Measurements from ENCODE around the gene LLGL1. TPM values are rescaled to one million over a fixed set of nuclear protein-coding genes. Genes with fewer than 3 reads are reported as not detected.

LLGL1 gene
- total and polyA plus RNA-seq, 10 of the 15 experiments (the other 5 are each of a cell fraction or from before 2014, with no cell fraction given), result 0.02 to 9.2 (median 2.5) TPM

GRCh38 chr17:18253947-18254821, 28.7 kb downstream of the LLGL1 start:
- Histone ChIP-seq H4K20me1 (ENCODE audit: control insufficient read depth, insufficient read depth) (no peaks in the 10 kb centered on the region), H3K4me2 (ENCODE audit: control insufficient read depth, insufficient read depth) (no peak overlapping the region), H2AFZ (ENCODE audit: control insufficient read depth, low read depth, low read length) (no peak overlapping the region), H3K27ac (ENCODE audit: control insufficient read depth, insufficient read depth) (no peak overlapping the region), H3K9ac (ENCODE audit: control insufficient read depth, insufficient read depth, low read length) (no peak overlapping the region), H3K27me3 (replicated peaks in 1 of 2; ENCODE audit: control insufficient read depth in 2 of 2, insufficient read depth in 2 of 2, low read length in 1 of 2) (no peaks in the 10 kb centered on the region), H3K4me3 (no peak overlapping the region), H3K9me3 (replicated peaks; ENCODE audit: control insufficient read depth, insufficient read depth, low read length) (no peaks in the 10 kb centered on the region), H3K79me2 (ENCODE audit: control insufficient read depth, insufficient read depth, low read length) (peaks cover 14% of the 10 kb centered on the region), H3K4me1 (ENCODE audit: control insufficient read depth, insufficient read depth, low read length) (peaks cover 7% of the 10 kb centered on the region), H3K36me3 (ENCODE audit: control insufficient read depth in 2 of 2, insufficient read depth in 2 of 2, low read length in 1 of 2) (peaks cover 11 to 23% of the 10 kb centered on the region in 2 experiments)
- in situ Hi-C loops (cut with MboI), result no loop called here
- intact Hi-C loops (cut with micrococcal nuclease; ENCODE audit: unreplicated experiment), result no loop called here
- SMC1A ChIA-PET (ENCODE audit: uncharacterized antibody, unreplicated experiment), result no interaction called here
- RAD21 ChIA-PET (ENCODE audit: unreplicated experiment), result no interaction called here
- 97% methylated on average over 27 of the region's 27 CpGs for WGBS (ENCODE audit: insufficient coverage, insufficient replicate concordance, low lambda C conversion rate, missing lambda C conversion rate)
- CTCF ChIA-PET, result no interaction called here
- FAIRE-seq (no peak), ATAC-seq (no peak), DNase-seq (ENCODE audit: low read depth, low spot score) (no peak)
- BruUV-seq (replicated peaks), result no TSS peak
- POLR2A ChIA-PET, result no interaction called here
- no peak for TF ChIP-seq SPI1 (IDR thresholded peaks at IDR 0.05; ENCODE audit: borderline replicate concordance, insufficient read depth, low read depth, low read length)
- no peak for TF ChIP-seq IRF4 (IDR thresholded peaks at IDR 0.05; ENCODE audit: low read depth, low read length)
- TF ChIP-seq BACH1 (IDR thresholded peaks at IDR 0.05; ENCODE audit: borderline replicate concordance), result no peak
- no peak for TF ChIP-seq WRNIP1 (IDR thresholded peaks at IDR 0.05; ENCODE audit: borderline replicate concordance, low read depth, low read length)
- TF ChIP-seq SMAD5 (IDR thresholded peaks at IDR 0.05; ENCODE audit: low read depth), result no peak
- no peak for TF ChIP-seq TARDBP (IDR thresholded peaks at IDR 0.05; ENCODE audit: borderline replicate concordance)
- no peak for TF ChIP-seq PML (IDR thresholded peaks at IDR 0.05; ENCODE audit: low read length)
- TF ChIP-seq ZSCAN29 (IDR thresholded peaks at IDR 0.05), result no peak
- no peak for TF ChIP-seq RAD51 (IDR thresholded peaks at IDR 0.05)
- TF ChIP-seq TCF12 (IDR thresholded peaks at IDR 0.05; ENCODE audit: low read depth, low read length), result no peak
- TF ChIP-seq, protein P1, sequence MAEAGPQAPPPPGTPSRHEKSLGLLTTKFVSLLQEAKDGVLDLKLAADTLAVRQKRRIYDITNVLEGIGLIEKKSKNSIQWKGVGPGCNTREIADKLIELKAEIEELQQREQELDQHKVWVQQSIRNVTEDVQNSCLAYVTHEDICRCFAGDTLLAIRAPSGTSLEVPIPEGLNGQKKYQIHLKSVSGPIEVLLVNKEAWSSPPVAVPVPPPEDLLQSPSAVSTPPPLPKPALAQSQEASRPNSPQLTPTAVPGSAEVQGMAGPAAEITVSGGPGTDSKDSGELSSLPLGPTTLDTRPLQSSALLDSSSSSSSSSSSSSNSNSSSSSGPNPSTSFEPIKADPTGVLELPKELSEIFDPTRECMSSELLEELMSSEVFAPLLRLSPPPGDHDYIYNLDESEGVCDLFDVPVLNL (IDR thresholded peaks at IDR 0.05; ENCODE audit: low read depth, low read length), result no peak
- TF ChIP-seq, protein P2, sequence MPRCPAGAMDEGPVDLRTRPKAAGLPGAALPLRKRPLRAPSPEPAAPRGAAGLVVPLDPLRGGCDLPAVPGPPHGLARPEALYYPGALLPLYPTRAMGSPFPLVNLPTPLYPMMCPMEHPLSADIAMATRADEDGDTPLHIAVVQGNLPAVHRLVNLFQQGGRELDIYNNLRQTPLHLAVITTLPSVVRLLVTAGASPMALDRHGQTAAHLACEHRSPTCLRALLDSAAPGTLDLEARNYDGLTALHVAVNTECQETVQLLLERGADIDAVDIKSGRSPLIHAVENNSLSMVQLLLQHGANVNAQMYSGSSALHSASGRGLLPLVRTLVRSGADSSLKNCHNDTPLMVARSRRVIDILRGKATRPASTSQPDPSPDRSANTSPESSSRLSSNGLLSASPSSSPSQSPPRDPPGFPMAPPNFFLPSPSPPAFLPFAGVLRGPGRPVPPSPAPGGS (IDR thresholded peaks at IDR 0.05; ENCODE audit: borderline replicate concordance, insufficient read depth, low read depth, low read length, poor library complexity, severe bottlenecking), result no peak
- TF ChIP-seq, protein P3, sequence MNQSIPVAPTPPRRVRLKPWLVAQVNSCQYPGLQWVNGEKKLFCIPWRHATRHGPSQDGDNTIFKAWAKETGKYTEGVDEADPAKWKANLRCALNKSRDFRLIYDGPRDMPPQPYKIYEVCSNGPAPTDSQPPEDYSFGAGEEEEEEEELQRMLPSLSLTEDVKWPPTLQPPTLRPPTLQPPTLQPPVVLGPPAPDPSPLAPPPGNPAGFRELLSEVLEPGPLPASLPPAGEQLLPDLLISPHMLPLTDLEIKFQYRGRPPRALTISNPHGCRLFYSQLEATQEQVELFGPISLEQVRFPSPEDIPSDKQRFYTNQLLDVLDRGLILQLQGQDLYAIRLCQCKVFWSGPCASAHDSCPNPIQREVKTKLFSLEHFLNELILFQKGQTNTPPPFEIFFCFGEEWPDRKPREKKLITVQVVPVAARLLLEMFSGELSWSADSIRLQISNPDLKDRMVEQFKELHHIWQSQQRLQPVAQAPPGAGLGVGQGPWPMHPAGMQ (IDR thresholded peaks at IDR 0.05; ENCODE audit: borderline replicate concordance), result no peak
- no peak for TF ChIP-seq CHD4 (IDR thresholded peaks at IDR 0.05)
- TF ChIP-seq BMI1 (IDR thresholded peaks at IDR 0.05; ENCODE audit: borderline replicate concordance), result no peak
- no peak for TF ChIP-seq ZBTB4 (CRISPR knock-in tag; IDR thresholded peaks at IDR 0.05)
- no peak for TF ChIP-seq YY1 (IDR thresholded peaks at IDR 0.05; ENCODE audit: low read depth, low read length)

Data from GM12878 (cell line).